Lung (tissue), 16 donors: Measurements from ENCODE around the gene PARP1. TPM values are rescaled to one million over a fixed set of nuclear protein-coding genes. Genes with fewer than 3 reads are reported as not detected.

Experiments
- ATAC-seq: fragments of 200-7000 bp; cut with Tn5 transposase; one replicate; pipeline ENCODE4 v1.9.1; 2020; ENCODE audit warnings: moderate number of reproducible peaks; ENCODE audit not compliant: insufficient read depth, low FRiP score
- DNase-seq, 3 donors: peaks; one replicate each; pipeline ENCODE4 v3.0.0-alpha.2; 2013 to 2017
- H3K27ac ChIP-seq, 2 donors: one replicate each; pipeline ENCODE4 v1.5.1; 2013; ENCODE audit warnings: mild to moderate bottlenecking in 2 of 2, moderate library complexity in 2 of 2, control low read depth in 1 of 2, inconsistent platforms in 1 of 2, low read depth in 1 of 2, low read length in 1 of 2
- H3K27me3 ChIP-seq, 3 donors: one replicate each; pipeline ENCODE4 v1.5.1; 2013; ENCODE audit warnings: low read length in 2 of 3; ENCODE audit not compliant: control insufficient read depth in 3 of 3, insufficient read depth in 3 of 3
- H3K36me3 ChIP-seq, 4 donors: one replicate each; pipeline ENCODE4 v1.5.1; 2013; ENCODE audit warnings: low read length in 4 of 4, mild to moderate bottlenecking in 1 of 4, moderate library complexity in 1 of 4; ENCODE audit not compliant: control insufficient read depth in 4 of 4, insufficient read depth in 4 of 4
- H3K4me1 ChIP-seq, 5 donors: one replicate each; pipeline ENCODE4 v1.5.1; 2013; ENCODE audit warnings: low read length in 5 of 5, mild to moderate bottlenecking in 2 of 5, moderate library complexity in 1 of 5; ENCODE audit not compliant: control insufficient read depth in 5 of 5, insufficient read depth in 5 of 5
- H3K4me3 ChIP-seq: one replicate; pipeline ENCODE4 v1.5.1; 2013; ENCODE audit warnings: mild to moderate bottlenecking, control low read depth, moderate library complexity
- H3K9ac ChIP-seq, 2 donors: one replicate each; pipeline ENCODE4 v1.5.1; 2013; ENCODE audit warnings: low read length in 2 of 2, control low read depth in 1 of 2; ENCODE audit not compliant: insufficient read depth in 1 of 2
- H3K9me3 ChIP-seq, 4 donors: one replicate each; pipeline ENCODE4 v1.5.1; 2013; ENCODE audit warnings: low read length in 3 of 4, mild to moderate bottlenecking in 1 of 4, moderate library complexity in 1 of 4; ENCODE audit not compliant: control insufficient read depth in 4 of 4, insufficient read depth in 3 of 4
- WGBS, 2 donors: extraction: QIAGEN DNeasy Blood & Tissue Kit; methylation state at CpG; one replicate each; pipeline ENCODE4 v1.1.7; 2013; 5-methylcytosine and 5-hydroxymethylcytosine counted together
- long read RNA-seq, 5 donors: transcript quantifications; one replicate each; lab custom pipeline, GENCODE V29; 2026
- polyA plus RNA-seq, 2 donors: library from polyadenylated mRNA; stranded (reverse); fragments of 200-250 nt; gene quantifications; one replicate each; pipeline ENCODE4 v1.2.1, GENCODE V29; 2013
- total RNA-seq, 2 donors: library from RNA; depleted of rRNA in 1 of 2; stranded (reverse); fragments of >200 nt in 1 of 2; gene quantifications; one replicate each; pipeline ENCODE4 v1.2.1, GENCODE V29; 2014 to 2021
- TF ChIP-seq, protein P1 (sequence below): IDR thresholded peaks from 2 replicates; pipeline ENCODE4 v1.5.1; 2012; ENCODE audit warnings: mild to moderate bottlenecking; ENCODE audit errors: control extremely low read depth, extremely low read depth
- donor health status: control.
- donor health status: control.
- donor health status: Bipolar disorder and iron deficiency.
- donor health status: healthy.
- donor health status: DM: yes; HTN: yes; CAD: no.

PARP1 gene
- total RNA-seq (10 to 100 TPM; 55.1 to 76.4 TPM), polyA plus RNA-seq (10 to 100 TPM; 17.2 to 47.0 TPM)
- long read RNA-seq, donor 1, transcript PARP1-201 (2 exons, 570 nt), result minor isoform, 10 of 81 reads
- long read RNA-seq, donor 1, transcript PARP1-208 (2 exons, 416 nt), result minor isoform, 8 of 81 reads
- long read RNA-seq, donor 1, transcript PARP1-203 (23 exons, 3,958 nt), result major isoform, 14 of 81 reads
- long read RNA-seq, donor 1, partial matches to known transcripts, result 48 of 81 reads
- long read RNA-seq, donor 1, other reads (novel, unspliced or antisense), result 0 of 81 reads
- long read RNA-seq, donor 2, partial matches to known transcripts, result 19 of 28 reads
- long read RNA-seq, donor 2, other reads (novel, unspliced or antisense), result 0 of 28 reads
- long read RNA-seq, donor 3, partial matches to known transcripts, result 44 of 55 reads
- long read RNA-seq, donor 3, other reads (novel, unspliced or antisense), result 0 of 55 reads
- long read RNA-seq, donor 4, partial matches to known transcripts, result 65 of 75 reads
- long read RNA-seq, donor 4, other reads (novel, unspliced or antisense), result 0 of 75 reads
- long read RNA-seq, donor 5, transcript PARP1-201 (2 exons, 570 nt), result major isoform, 10 of 76 reads
- long read RNA-seq, donor 5, transcript PARP1-203 (23 exons, 3,958 nt), result minor isoform, 7 of 76 reads
- long read RNA-seq, donor 5, transcript PARP1-208 (2 exons, 416 nt), result minor isoform, 5 of 76 reads
- long read RNA-seq, donor 5, partial matches to known transcripts, result 53 of 76 reads
- long read RNA-seq, donor 5, other reads (novel, unspliced or antisense), result 0 of 76 reads

DNA sequence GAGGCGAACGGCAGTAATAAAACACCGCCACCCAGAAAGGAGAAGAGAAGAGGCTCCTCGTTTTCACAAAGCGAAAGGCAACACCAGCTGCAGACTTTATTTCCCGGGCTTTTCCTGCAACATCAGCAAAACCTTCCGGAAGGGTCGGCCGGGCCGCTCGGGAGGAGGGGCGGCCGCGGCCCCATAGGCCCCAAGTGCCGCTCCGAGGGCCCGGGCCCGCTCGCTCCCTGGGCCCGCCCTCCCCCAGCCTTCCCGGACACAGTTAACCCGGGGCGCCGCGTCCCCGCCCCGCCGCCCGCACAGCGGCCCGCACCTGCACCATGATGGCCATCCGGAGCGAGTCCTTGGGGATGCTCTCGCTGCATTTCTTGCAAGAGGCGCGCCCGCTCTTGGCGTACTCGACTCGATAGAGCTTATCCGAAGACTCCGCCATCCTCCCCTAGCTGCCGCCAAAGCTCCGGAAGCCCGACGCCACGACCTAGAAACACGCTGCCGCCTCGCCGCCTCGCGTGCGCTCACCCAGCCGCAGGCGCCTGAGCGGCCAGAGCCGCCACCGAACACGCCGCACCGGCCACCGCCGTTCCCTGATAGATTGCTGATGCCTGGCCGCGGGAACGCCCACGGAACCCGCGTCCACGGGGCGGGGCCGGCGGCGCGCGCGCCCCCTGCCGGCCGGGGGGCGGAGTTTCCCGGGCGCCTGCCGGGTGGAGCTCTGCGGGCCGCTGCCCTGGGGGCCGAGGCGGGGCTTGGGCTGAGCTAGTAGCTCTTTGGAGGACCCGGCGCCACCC is at the start of gene PARP1:
Gene PARP1, minus strand, starts transcription at position 597 of the 788 bp plus-strand sequence. Its CDS starts 164 bp downstream, at position 433.
- ATAC-seq, result peak; percentile 96
- Histone ChIP-seq H3K4me3 (peak within 1 kb of the TSS; percentile 94), H3K36me3 (peaks cover 0 to 3% (median under 1%) of the 10 kb centered on the region in 4 donors), H3K27ac (peak within 1 kb of the TSS; percentile 80 to 93), H3K27me3 (no peaks in the 10 kb centered on the region), H3K4me1 (peaks cover 7 to 28% (median 25%) of the 10 kb centered on the region in 5 donors), H3K9me3 (no peaks in the 10 kb centered on the region), H3K9ac (peak within 1 kb of the TSS; percentile 55 to 71)
- DNase-seq, result peak; percentile 89 to 91 (median 91)
- TF ChIP-seq, protein P1, sequence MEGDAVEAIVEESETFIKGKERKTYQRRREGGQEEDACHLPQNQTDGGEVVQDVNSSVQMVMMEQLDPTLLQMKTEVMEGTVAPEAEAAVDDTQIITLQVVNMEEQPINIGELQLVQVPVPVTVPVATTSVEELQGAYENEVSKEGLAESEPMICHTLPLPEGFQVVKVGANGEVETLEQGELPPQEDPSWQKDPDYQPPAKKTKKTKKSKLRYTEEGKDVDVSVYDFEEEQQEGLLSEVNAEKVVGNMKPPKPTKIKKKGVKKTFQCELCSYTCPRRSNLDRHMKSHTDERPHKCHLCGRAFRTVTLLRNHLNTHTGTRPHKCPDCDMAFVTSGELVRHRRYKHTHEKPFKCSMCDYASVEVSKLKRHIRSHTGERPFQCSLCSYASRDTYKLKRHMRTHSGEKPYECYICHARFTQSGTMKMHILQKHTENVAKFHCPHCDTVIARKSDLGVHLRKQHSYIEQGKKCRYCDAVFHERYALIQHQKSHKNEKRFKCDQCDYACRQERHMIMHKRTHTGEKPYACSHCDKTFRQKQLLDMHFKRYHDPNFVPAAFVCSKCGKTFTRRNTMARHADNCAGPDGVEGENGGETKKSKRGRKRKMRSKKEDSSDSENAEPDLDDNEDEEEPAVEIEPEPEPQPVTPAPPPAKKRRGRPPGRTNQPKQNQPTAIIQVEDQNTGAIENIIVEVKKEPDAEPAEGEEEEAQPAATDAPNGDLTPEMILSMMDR, result no peak
- WGBS, 2 donors, result 0% methylated on average over 86 to 90 of the region's 90 CpGs

DNA sequence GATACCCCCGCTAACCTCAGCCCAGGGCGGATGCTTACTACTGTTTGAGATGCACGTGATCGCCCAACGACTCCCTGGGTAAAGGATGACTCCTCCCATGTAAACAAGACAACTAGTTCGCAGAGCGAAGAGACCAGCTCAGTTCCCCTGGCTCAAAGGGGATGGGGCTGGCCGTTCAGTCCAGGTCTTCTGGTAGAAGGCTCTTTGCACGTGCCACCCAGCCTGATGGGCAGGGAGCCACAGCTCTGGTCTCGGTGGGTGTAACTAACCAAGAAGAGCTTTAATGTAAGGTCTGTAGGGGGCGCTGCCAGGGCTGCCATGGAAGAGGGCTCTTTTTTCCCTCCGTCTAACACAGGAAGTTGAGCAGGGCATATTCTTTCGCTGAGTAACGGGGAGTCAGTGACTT is 49.4 kb upstream of the PARP1 start:
- no peak overlapping the region for H3K27ac ChIP-seq
- no peak for ATAC-seq
- no peak overlapping the region for H3K4me3 ChIP-seq
- DNase-seq, result no peak
- H3K27me3 ChIP-seq, result no peaks in the 10 kb centered on the region
- H3K9me3 ChIP-seq, result peaks cover 0 to 5% (median under 1%) of the 10 kb centered on the region in 4 donors
- no peak overlapping the region for H3K9ac ChIP-seq
- no peaks in the 10 kb centered on the region for H3K4me1 ChIP-seq
- no peaks in the 10 kb centered on the region for H3K36me3 ChIP-seq
- WGBS, 2 donors, result 44 to 51% methylated on average over 14 of the region's 14 CpGs
- TF ChIP-seq, protein P1, result no peak

DNA sequence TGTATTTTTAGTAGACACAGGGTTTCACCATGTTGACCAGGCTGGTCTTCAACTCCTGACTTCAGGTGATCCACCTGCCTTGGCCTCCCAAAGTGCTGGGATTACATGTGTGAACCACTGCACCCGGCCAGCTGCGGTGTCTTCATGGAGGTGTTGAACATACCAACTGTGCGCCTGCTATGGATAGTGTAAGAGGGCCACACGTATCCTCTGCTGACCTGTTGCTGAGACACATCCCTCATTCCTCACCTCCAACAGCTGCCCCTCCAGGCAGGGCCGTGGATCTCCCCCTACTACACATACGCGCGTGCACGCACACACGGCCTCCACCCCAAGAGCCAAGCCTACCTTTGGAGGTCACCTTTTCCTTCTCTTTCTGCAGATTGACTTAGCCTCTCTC is 48.0 kb upstream of the PARP1 start:
- H3K4me1 ChIP-seq, result no peaks in the 10 kb centered on the region
- 92 to 96% methylated on average over 10 of the region's 10 CpGs for WGBS, 2 donors
- peaks cover 0 to 2% (median 0%) of the 10 kb centered on the region in 4 donors for H3K9me3 ChIP-seq
- no peak overlapping the region for H3K4me3 ChIP-seq
- no peaks in the 10 kb centered on the region for H3K27me3 ChIP-seq
- ATAC-seq, result no peak
- H3K36me3 ChIP-seq, result no peaks in the 10 kb centered on the region
- no peak for DNase-seq
- no peak overlapping the region for H3K27ac ChIP-seq
- TF ChIP-seq, protein P1, result no peak
- no peak overlapping the region for H3K9ac ChIP-seq
